Calu3 (cell line): ENCODE results near the gene LCLAT1. TPM values are rescaled to one million over a fixed set of nuclear protein-coding genes. Genes with fewer than 3 reads are reported as not detected.

ENCODE experiments used
- BruUV-seq: library from RNA; stranded (reverse); fragments of 400-500 nt; replicated peaks from 2 replicates; lab custom pipeline; 2021; lab: Mats Ljungman, UMichigan
- CTCF ChIA-PET: fragments of 300-600 bp; sonication (Branson Sonifier 250); formaldehyde crosslinking; loops from one replicate; lab custom pipeline; 2022; ENCODE audit warnings: antibody characterized with exemption; lab: Charles Lee
- DNase-seq: peaks from one replicate; pipeline ENCODE4 v3.0.0; 2022
- H3K27ac Mint-ChIP-seq: one replicate; pipeline ENCODE4 v1.8.0; 2022; ENCODE audit warnings: mixed read lengths; ENCODE audit not compliant: unreplicated experiment
- H3K27me3 Mint-ChIP-seq: one replicate; pipeline ENCODE4 v1.8.0; 2022; ENCODE audit warnings: mixed read lengths; ENCODE audit not compliant: unreplicated experiment
- H3K36me3 Mint-ChIP-seq: one replicate; pipeline ENCODE4 v1.8.0; 2022; ENCODE audit warnings: mild to moderate bottlenecking, moderate library complexity, mixed read lengths; ENCODE audit not compliant: insufficient read depth, unreplicated experiment
- H3K4me1 Mint-ChIP-seq: one replicate; pipeline ENCODE4 v1.8.0; 2022; ENCODE audit warnings: mild to moderate bottlenecking, low read depth, mixed read lengths; ENCODE audit not compliant: unreplicated experiment
- H3K4me3 Mint-ChIP-seq: one replicate; pipeline ENCODE4 v1.8.0; 2022; ENCODE audit warnings: mild to moderate bottlenecking, low read depth, moderate library complexity, mixed read lengths; ENCODE audit not compliant: unreplicated experiment
- H3K9me3 Mint-ChIP-seq: one replicate; pipeline ENCODE4 v1.8.0; 2022; ENCODE audit warnings: low read depth, mixed read lengths; ENCODE audit not compliant: unreplicated experiment
- CTCF ChIP-seq: fragments of 200-600 bp; IDR thresholded peaks from one replicate; pipeline ENCODE4 v1.8.0; 2022; ENCODE audit warnings: antibody characterized with exemption; ENCODE audit not compliant: unreplicated experiment
- intact Hi-C: fragments of 100-400 bp; cut with micrococcal nuclease; formaldehyde crosslinking; loops from one replicate; pipeline ENCODE4 v1.10.0; 2022; ENCODE audit not compliant: unreplicated experiment
- total RNA-seq: library from RNA; stranded (reverse); gene quantifications from 2 replicates; pipeline ENCODE4 v1.2.3, GENCODE V29; 2022

The LCLAT1 gene
- total RNA-seq, 1 experiment from 2014 or later: 47.6 TPM

GRCh38 chr2:30402441-30403182, 44.4 kb upstream of the LCLAT1 start:
- Mint-ChIP-seq H3K4me1 (no peaks in the 10 kb centered on the region), H3K4me3 (no peak overlapping the region), H3K27me3 (peaks cover 87% of the 10 kb centered on the region), H3K27ac (no peak overlapping the region), H3K36me3 (no peaks in the 10 kb centered on the region), H3K9me3 (no peaks in the 10 kb centered on the region)
- no TSS peak for BruUV-seq
- intact Hi-C loops: no loop called here
- no peak for DNase-seq
- TF ChIP-seq CTCF: no peak
- CTCF ChIA-PET: no interaction called here

DNA sequence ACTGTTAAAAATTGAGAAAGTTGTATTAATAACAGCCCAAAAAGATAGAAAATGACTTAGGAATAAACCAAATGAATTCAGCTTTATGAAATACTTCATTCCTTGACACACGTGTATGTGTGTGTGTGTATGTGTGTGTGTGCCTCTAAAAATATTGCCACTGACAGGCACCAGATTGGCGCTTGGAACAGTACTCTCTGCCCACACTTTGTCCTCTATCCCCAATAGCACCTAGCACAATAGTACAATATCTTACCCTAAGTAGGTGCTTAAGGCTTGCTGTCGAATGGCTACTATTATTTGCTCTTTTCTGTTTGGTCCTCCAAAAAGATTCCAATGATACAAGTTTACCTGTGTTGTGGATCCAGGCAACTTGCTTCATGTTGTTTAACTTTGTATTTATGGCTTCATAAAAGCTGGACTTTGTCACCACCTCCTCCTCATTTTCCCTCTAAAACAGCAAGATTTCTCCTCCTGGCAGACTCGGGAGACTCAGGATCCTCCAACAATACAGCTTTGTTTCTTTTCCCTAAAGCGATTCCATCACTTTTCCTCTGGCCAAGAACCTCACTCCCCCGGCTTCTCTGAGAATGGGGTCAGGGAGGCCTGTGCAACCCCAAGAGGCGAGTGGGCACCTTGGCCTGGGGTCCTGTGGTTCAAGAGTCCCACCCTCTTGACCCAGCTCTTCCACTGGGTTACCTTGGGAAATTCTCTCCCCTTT, 43.3 kb upstream of the LCLAT1 start:
- BruUV-seq: no TSS peak

GRCh38 chr2:30404319-30405259, 42.5 kb upstream of the LCLAT1 start:
- Mint-ChIP-seq H3K4me3 (no peak overlapping the region), H3K27me3 (peaks cover 81% of the 10 kb centered on the region), H3K27ac (no peak overlapping the region), H3K36me3 (no peaks in the 10 kb centered on the region), H3K9me3 (no peaks in the 10 kb centered on the region), H3K4me1 (no peaks in the 10 kb centered on the region)
- no peak for TF ChIP-seq CTCF
- DNase-seq: no peak
- CTCF ChIA-PET: interaction anchor here (0.6 kb wide), 1 partner anchor 27 kb away, joined by 3 read pairs; no protein-coding TSS in a partner anchor
- BruUV-seq: no TSS peak
- intact Hi-C loops: no loop called here

More for the DNA sequence above, 43.3 kb upstream of the LCLAT1 start:
- H3K9me3 Mint-ChIP-seq: no peaks in the 10 kb centered on the region
- H3K36me3 Mint-ChIP-seq: no peaks in the 10 kb centered on the region
- peaks cover 88% of the 10 kb centered on the region for H3K27me3 Mint-ChIP-seq
- no peak overlapping the region for H3K27ac Mint-ChIP-seq
- CTCF ChIA-PET: no interaction called here
- no peak overlapping the region for H3K4me3 Mint-ChIP-seq
- TF ChIP-seq CTCF: no peak
- H3K4me1 Mint-ChIP-seq: no peaks in the 10 kb centered on the region
- no peak for DNase-seq
- intact Hi-C loops: no loop called here

- intact Hi-C loops: no loop called here
- no TSS peak for BruUV-seq
- no peaks in the 10 kb centered on the region for H3K9me3 Mint-ChIP-seq
- CTCF ChIA-PET: interaction anchor here (0.6 kb wide), 1 partner anchor 27 kb away, joined by 3 read pairs; no protein-coding TSS in a partner anchor
- H3K27ac Mint-ChIP-seq: no peak overlapping the region
- no peak for TF ChIP-seq CTCF
- H3K4me1 Mint-ChIP-seq: peaks cover 4% of the 10 kb centered on the region
- no peak overlapping the region for H3K4me3 Mint-ChIP-seq
- peaks cover 75% of the 10 kb centered on the region for H3K27me3 Mint-ChIP-seq
- no peak for DNase-seq
- H3K36me3 Mint-ChIP-seq: no peaks in the 10 kb centered on the region
Observed at GRCh38 chr2:30405260-30405605, 41.8 kb upstream of the LCLAT1 start.
